Testis (tissue), 2 donors: ENCODE results near the gene HS2ST1.

Source experiments
- POLR2A ChIP-seq: fragments of 450-650 bp; IDR thresholded peaks from one replicate; pipeline ENCODE4 v1.6.1; 2017; ENCODE audit warnings: antibody characterized with exemption, mild to moderate bottlenecking, moderate library complexity
- TF ChIP-seq, protein P1 (sequence below), 3 experiments: fragments of 450-650 bp in 2 of 3; fragments of 200-600 bp in 1 of 3; sonication (generic) in 1 of 3; IDR thresholded peaks; one replicate each; pipeline ENCODE4 v1.5.1; 2016 to 2019; ENCODE audit warnings: antibody characterized with exemption in 3 of 3, mild to moderate bottlenecking in 2 of 3, moderate library complexity in 1 of 3

DNA sequence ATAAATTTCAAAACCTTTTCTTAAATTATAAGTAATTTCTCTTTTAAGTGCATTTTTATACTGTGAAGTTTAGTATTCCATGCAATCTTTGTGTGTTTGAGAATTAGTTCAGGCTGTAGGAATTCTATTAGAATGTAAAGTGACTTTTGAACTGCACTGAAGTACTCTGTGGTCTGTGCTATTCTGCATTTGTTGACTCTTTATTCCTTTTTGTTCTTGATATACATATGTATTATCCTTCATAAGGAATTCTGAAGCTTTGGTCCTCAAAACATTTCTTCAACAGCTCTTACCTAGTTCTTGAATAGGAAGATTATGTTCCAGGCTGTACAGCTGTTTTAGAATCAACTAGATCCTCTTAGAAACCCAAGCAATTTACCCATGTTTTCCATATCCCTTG lies 158.0 kb downstream of the HS2ST1 start:
- TF ChIP-seq, protein P1, sequence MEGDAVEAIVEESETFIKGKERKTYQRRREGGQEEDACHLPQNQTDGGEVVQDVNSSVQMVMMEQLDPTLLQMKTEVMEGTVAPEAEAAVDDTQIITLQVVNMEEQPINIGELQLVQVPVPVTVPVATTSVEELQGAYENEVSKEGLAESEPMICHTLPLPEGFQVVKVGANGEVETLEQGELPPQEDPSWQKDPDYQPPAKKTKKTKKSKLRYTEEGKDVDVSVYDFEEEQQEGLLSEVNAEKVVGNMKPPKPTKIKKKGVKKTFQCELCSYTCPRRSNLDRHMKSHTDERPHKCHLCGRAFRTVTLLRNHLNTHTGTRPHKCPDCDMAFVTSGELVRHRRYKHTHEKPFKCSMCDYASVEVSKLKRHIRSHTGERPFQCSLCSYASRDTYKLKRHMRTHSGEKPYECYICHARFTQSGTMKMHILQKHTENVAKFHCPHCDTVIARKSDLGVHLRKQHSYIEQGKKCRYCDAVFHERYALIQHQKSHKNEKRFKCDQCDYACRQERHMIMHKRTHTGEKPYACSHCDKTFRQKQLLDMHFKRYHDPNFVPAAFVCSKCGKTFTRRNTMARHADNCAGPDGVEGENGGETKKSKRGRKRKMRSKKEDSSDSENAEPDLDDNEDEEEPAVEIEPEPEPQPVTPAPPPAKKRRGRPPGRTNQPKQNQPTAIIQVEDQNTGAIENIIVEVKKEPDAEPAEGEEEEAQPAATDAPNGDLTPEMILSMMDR (IDR thresholded peaks at IDR 0.05): no peak
- no peak for TF ChIP-seq POLR2A
